CD4-positive, alpha-beta T cell treated with Interleukin-6 at 100 ng/mL for 8 hours (primary cell): ENCODE measurements around the gene ALK.

Experiments
- DNase-seq: peaks from one replicate; pipeline ENCODE4 v3.0.0-alpha.2; 2020; ENCODE audit warnings: mixed read lengths, low spot score

Gene ALK

GRCh38 chr2:29155578-29155977 lies 765.8 kb downstream of the ALK start:
- no peak for DNase-seq

DNA sequence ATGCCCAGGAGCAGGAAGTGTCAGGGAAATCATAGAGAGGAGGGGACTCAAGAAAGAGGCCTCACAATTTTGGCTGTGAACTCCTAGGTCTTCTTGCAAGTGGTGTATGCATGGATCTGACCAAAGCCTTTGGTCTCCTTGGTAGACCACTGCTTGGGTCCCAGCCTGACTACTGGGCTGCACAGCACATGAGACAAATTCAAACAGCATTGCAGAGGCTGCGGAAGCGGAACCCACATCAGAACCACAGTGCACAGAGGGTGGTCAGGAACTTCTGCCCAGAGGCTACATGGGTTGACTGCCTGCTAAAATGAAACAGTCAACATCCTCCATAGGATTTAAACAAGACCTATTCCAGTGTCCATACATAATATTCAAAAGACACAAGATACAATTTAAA lies 766.8 kb downstream of the ALK start:
- DNase-seq = no peak

DNA sequence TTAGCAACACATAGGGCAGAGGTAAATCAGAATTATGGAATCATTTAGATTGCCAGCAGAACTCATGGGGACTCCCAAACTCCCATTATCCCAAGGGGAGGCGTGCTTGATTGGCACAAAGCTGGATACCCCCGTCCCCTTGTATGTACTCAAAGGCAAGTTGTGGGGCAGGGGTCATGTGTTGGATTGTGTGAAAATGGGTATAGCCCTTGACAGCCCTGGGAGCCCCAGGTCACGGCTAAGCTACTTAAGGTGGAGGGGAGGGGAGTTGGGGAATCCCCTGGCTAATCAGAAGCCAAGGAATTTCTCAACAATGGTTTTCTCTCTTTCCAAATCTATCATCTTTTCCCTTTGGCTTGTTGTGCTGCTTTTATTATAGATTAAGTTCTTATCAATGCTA lies 773.4 kb downstream of the ALK start:
- no peak for DNase-seq

DNA sequence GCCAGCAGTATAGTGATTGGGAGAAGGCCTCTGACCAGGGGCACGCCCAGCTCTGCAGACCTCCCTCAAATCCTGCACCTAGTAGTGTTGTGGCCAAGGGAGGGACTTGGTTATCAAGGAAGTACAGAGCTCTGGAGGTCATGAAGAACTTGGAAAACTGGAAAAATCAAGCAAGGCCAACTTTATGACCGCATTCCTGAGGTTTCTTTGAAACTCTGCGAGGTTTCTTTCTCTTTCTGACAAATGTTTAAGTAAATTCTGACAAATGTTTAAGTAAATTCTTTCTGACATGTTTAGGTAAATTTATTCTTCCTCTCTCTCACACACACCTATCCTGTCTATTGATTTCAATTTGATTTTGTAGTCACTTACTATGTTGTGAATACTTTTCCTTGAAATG lies 775.2 kb downstream of the ALK start:
- DNase-seq = no peak

- DNase-seq = no peak
These were observed 777.7 kb downstream of the ALK start for GRCh38 chr2:29143657-29144056.
